SU-DHL-6 (cell line): ENCODE measurements around the gene NKAIN1.

ENCODE experiments used
- H2AFZ ChIP-seq: fragments of 200-600 bp; sonication (generic); 2 replicates; pipeline ENCODE4 v1.6.1; 2014; ENCODE audit warnings: low read depth, mild to moderate bottlenecking, moderate library complexity, mixed read lengths, antibody characterized with exemption, low read length; ENCODE audit not compliant: severe bottlenecking
- H3F3A ChIP-seq: fragments of 200-600 bp; shearing (Covaris generic); 2 replicates; pipeline ENCODE4 v1.6.0; 2016; ENCODE audit warnings: antibody characterized with exemption, mild to moderate bottlenecking; ENCODE audit not compliant: insufficient read depth
- H3K27ac ChIP-seq: fragments of 200-600 bp; sonication (generic); 2 replicates; pipeline ENCODE4 v1.5.1; 2016; ENCODE audit warnings: low read depth, mild to moderate bottlenecking, low read length, moderate library complexity, mixed read lengths
- H3K27me3 ChIP-seq: fragments of 200-600 bp; sonication (generic), shearing (Covaris generic); 2 replicates; pipeline ENCODE4 v1.6.0; 2014; ENCODE audit warnings: mild to moderate bottlenecking, low read length
- H3K36me3 ChIP-seq: fragments of 200-600 bp; sonication (generic); 2 replicates; pipeline ENCODE4 v1.6.1; 2014; ENCODE audit warnings: mild to moderate bottlenecking, low read length, mixed read lengths
- H3K4me2 ChIP-seq: fragments of 300-600, 200-600 bp; shearing (Covaris generic), sonication (generic); 2 replicates; pipeline ENCODE4 v1.6.0; 2014; ENCODE audit warnings: low read length, low read depth, mild to moderate bottlenecking; ENCODE audit not compliant: poor library complexity, severe bottlenecking
- H3K4me3 ChIP-seq: fragments of 200-600 bp; sonication (generic); 2 replicates; pipeline ENCODE4 v1.5.1; 2014; ENCODE audit warnings: antibody characterized with exemption, low read length, mild to moderate bottlenecking, mixed read lengths; ENCODE audit not compliant: insufficient read depth, poor library complexity, severe bottlenecking
- H3K79me2 ChIP-seq: fragments of 200-600 bp; sonication (generic); 2 replicates; pipeline ENCODE4 v1.6.1; 2014; ENCODE audit warnings: mild to moderate bottlenecking, low read length, moderate library complexity; ENCODE audit not compliant: insufficient read depth
- H3K9ac ChIP-seq: fragments of 200-600 bp; sonication (generic); 2 replicates; pipeline ENCODE4 v1.7.0; 2014; ENCODE audit warnings: mild to moderate bottlenecking, low read length
- H3K9me2 ChIP-seq: fragments of 200-600 bp; sonication (generic); replicated peaks from 2 replicates; pipeline ENCODE4 v1.6.1; 2014; ENCODE audit warnings: low read length; ENCODE audit not compliant: insufficient read depth
- H3K9me3 ChIP-seq: fragments of 200-600 bp; sonication (generic); 2 replicates; pipeline ENCODE4 v1.6.1; 2014; ENCODE audit warnings: low read length, mixed read lengths; ENCODE audit not compliant: insufficient read depth
- H4K20me1 ChIP-seq: fragments of 200-600 bp; sonication (generic); 2 replicates; pipeline ENCODE4 v1.6.1; 2014; ENCODE audit warnings: low read depth, mild to moderate bottlenecking, antibody characterized with exemption, low read length, moderate library complexity, mixed read lengths
- EZH2phosphoT487 ChIP-seq: fragments of 200-600 bp; sonication (generic), shearing (Covaris generic); conservative IDR thresholded peaks from 2 replicates; pipeline ENCODE4 v1.6.1; 2018; ENCODE audit warnings: mild to moderate bottlenecking, antibody characterized with exemption, low read length, moderate library complexity, mixed read lengths
- TF ChIP-seq, protein P1 (sequence below): fragments of 200-600 bp; sonication (generic); IDR thresholded peaks from one replicate; pipeline ENCODE4 v1.5.1; 2017; ENCODE audit warnings: antibody characterized with exemption, mild to moderate bottlenecking, low read length, moderate library complexity; ENCODE audit not compliant: insufficient read depth, poor library complexity, severe bottlenecking

The NKAIN1 gene

DNA sequence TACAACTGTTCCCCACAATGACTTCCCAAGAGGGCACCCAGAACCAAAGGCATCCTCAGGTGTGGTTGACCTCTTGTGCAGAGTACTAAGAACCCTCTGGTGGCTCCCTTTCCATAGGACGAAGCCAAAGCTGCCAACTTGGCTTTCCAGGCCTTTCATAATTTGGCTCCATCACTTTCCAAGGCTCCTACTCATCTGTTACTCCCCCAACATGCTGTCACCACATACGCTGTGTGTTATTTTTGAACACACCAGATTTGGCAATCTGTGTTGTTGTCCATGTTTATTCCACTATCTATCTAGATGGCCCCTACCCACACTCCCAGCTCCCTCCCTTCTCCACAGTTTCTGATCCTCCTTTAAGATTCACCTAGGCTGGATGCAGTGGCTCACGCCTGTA lies 10.2 kb upstream of the NKAIN1 start:
- no peak overlapping the region for H3K9ac ChIP-seq
- no peaks in the 10 kb centered on the region for H3K27me3 ChIP-seq
- no peaks in the 10 kb centered on the region for H4K20me1 ChIP-seq
- no peak overlapping the region for H3K27ac ChIP-seq
- H3K9me2 ChIP-seq: no peaks in the 10 kb centered on the region
- H3K4me2 ChIP-seq: no peak overlapping the region
- H3K36me3 ChIP-seq: no peaks in the 10 kb centered on the region
- no peaks in the 10 kb centered on the region for H3K9me3 ChIP-seq
- no peak overlapping the region for H3K4me3 ChIP-seq
- no peak for TF ChIP-seq EZH2phosphoT487
- TF ChIP-seq, protein P1, sequence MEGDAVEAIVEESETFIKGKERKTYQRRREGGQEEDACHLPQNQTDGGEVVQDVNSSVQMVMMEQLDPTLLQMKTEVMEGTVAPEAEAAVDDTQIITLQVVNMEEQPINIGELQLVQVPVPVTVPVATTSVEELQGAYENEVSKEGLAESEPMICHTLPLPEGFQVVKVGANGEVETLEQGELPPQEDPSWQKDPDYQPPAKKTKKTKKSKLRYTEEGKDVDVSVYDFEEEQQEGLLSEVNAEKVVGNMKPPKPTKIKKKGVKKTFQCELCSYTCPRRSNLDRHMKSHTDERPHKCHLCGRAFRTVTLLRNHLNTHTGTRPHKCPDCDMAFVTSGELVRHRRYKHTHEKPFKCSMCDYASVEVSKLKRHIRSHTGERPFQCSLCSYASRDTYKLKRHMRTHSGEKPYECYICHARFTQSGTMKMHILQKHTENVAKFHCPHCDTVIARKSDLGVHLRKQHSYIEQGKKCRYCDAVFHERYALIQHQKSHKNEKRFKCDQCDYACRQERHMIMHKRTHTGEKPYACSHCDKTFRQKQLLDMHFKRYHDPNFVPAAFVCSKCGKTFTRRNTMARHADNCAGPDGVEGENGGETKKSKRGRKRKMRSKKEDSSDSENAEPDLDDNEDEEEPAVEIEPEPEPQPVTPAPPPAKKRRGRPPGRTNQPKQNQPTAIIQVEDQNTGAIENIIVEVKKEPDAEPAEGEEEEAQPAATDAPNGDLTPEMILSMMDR: no peak
- no peaks in the 10 kb centered on the region for H3K79me2 ChIP-seq
- H3F3A ChIP-seq: no peaks in the 10 kb centered on the region
- no peak overlapping the region for H2AFZ ChIP-seq

DNA sequence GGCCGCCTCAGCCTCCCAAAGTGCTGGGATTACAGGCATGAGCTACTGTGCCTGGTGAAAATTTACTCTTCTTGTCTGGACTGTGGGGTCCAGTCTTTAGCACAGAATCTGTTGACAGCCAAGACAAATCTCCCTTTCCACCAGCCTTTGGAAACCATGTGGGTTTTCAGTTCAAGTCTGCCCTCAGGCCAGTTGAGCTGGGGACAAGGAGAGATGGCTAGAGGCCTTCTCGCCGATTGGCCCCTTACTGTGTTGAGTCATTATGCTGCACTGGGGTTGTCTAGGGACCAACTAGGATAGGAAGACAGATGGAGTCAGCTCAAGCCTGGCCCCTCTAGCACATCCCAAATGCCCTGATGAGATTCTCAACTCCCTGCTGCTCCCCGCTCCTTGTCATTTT lies 8.6 kb upstream of the NKAIN1 start:
- Histone ChIP-seq H3K9me3 (no peaks in the 10 kb centered on the region), H3K9me2 (no peaks in the 10 kb centered on the region), H3K36me3 (no peaks in the 10 kb centered on the region), H3F3A (no peaks in the 10 kb centered on the region), H3K4me2 (no peak overlapping the region), H3K27ac (no peak overlapping the region), H3K79me2 (no peaks in the 10 kb centered on the region), H3K4me3 (no peak overlapping the region), H3K9ac (no peak overlapping the region), H4K20me1 (no peaks in the 10 kb centered on the region), H2AFZ (no peak overlapping the region), H3K27me3 (no peaks in the 10 kb centered on the region)
- TF ChIP-seq, protein P1: no peak
- TF ChIP-seq EZH2phosphoT487: no peak

DNA sequence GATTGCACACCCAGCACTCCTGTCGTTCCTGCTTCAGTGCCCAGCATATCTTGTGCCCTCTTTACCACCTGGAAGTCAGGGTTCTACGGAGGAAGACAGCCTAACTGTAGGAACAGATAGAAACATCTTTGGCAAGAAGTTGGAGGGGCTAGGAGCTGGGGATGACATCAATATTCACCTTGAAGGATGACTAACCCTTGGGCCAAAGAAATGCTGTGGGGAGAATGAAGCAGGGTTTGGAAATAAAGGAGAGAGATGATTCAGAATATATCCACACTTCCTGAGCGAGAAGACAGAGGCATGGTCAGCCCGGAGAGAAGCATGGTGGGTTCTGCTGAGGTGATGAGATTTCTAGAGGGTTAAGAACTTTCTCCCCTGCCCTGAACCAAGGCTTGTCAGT lies 4.6 kb upstream of the NKAIN1 start:
- no peaks in the 10 kb centered on the region for H3K36me3 ChIP-seq
- no peak for TF ChIP-seq EZH2phosphoT487
- TF ChIP-seq, protein P1: no peak
- no peaks in the 10 kb centered on the region for H3K9me3 ChIP-seq
- H3K9me2 ChIP-seq: no peaks in the 10 kb centered on the region
- H3K4me2 ChIP-seq: no peak overlapping the region
- H4K20me1 ChIP-seq: no peaks in the 10 kb centered on the region
- H2AFZ ChIP-seq: no peak overlapping the region
- no peak overlapping the region for H3K4me3 ChIP-seq
- no peaks in the 10 kb centered on the region for H3F3A ChIP-seq
- H3K27ac ChIP-seq: no peak overlapping the region
- no peaks in the 10 kb centered on the region for H3K79me2 ChIP-seq
- H3K9ac ChIP-seq: no peak overlapping the region
- H3K27me3 ChIP-seq: no peaks in the 10 kb centered on the region
